NCI-H510A (cell line): ENCODE measurements around the gene UCHL3.

Source experiments
- DNase-seq: peaks from one replicate; lab custom pipeline; 2025; lab: John Stamatoyannopoulos, UW

The UCHL3 gene

GRCh38 chr13:75550159-75550567 lies 572 bp downstream of the UCHL3 start:
- DNase-seq = no peak

DNA sequence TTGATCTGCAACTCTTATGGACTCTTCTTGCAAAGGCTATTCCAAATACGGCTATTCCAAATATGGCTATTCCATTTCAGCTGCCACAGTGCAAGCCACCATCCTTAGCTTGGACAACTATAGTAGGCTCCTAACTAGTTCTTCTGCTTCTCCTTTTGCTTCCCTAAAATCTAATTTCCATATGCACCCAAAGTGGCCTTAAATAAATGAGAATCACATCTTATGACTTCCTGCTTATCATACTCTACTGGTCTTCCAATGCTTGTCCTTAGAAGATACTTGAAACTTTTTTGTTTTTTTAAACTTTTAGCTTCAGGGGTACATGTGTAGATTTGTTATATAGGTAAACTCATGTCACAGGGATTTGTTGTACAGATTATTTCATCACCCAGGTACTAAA lies 4.9 kb downstream of the UCHL3 start:
- DNase-seq = no peak

- no peak for DNase-seq
These were observed 5.4 kb downstream of the UCHL3 start for GRCh38 chr13:75554981-75555380.

- DNase-seq = no peak
These were observed 6.2 kb downstream of the UCHL3 start for GRCh38 chr13:75555836-75556235.

DNA sequence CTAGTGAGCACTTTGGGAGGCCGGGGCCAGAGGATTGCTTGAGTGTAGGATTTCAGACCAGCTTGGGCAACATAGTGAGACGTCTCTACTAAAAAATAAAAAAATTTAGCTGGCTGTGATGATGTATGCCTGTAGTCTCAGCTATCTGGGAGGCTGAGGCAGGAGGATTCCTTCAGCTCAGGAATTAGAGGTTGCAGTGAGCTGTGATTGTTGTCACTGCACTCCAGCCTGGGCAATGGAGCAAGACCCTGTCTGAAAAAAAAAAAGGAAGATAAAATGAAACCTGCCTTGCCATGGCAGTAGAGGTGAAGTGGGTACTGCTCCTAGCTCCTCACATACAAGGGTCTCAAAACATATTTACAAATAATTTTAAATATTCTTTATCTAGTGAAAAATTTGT lies 7.4 kb downstream of the UCHL3 start:
- no peak for DNase-seq

DNA sequence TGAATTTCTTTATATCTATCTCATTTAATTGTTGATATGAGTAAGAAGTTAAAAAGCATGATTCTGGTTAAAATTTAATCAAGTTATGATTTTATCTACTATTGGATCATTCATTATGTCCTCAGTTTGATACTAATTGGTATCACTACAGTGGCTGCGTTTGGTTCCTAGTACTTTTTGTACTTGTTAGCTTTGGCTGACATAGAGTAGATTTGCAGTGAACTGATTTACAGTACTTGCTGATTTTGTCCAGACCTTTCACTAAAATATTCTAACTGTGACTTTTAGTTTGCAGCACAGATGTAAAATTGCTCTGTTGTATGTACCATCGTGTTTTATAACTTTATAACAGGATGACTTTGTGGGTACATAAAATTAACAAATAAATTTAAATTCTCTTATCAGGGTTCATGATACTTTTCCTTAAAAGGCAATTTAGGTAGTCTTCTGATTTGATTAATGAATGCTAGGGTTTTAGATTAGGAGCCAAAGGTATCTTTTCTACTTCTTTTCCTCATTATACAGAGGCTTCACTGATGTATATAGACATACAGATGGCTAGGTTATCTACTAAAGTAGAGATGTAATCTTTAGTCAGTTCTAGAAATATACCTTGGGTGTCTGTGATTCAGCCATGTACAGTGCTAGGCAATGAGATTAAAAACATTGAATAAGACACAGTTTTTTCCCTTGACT lies 8.7 kb downstream of the UCHL3 start:
- no peak for DNase-seq

GRCh38 chr13:75566658-75567057 lies 17.1 kb downstream of the UCHL3 start:
- no peak for DNase-seq

GRCh38 chr13:75569576-75569975 lies 20.0 kb downstream of the UCHL3 start:
- DNase-seq = no peak

GRCh38 chr13:75579529-75579928 lies 29.9 kb downstream of the UCHL3 start:
- DNase-seq = no peak

- no peak for DNase-seq
These were observed 32.5 kb downstream of the UCHL3 start for GRCh38 chr13:75581874-75582640.

DNA sequence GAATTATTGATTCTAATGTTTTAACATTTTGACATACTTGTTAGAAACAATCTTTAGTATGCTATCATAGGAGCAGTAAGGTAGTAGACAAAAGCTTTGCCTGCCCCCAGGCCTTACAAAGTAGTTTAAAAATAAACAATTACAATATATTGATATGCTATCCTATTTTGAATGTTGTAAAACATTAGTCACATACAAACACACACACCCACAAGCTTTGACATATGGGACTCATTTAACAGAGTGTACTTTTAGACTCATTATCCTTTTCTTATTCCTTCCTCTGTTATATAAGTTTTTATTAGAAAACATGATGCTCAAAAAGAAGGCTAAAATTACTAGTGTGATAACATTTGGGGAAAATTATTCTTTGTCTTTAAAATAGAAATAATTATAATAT lies 33.5 kb downstream of the UCHL3 start:
- DNase-seq = no peak

DNA sequence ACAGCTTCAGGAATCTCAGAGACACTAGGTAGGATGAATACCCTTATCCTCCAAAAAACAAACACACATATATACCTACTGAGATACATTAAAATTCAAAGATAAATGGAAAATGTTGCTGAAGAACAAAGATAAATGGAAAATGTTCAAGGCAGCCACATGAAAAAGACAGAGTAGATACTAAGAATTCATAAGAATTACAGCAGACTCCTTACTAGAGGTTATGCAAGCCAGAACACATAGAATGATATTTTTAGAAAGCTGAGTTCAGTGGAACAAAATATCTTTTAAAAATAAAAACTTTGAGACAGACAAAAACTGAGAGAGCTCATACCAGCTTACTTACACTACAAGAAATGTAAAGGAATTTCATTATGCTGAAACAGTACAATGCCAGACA lies 35.6 kb downstream of the UCHL3 start:
- DNase-seq = no peak

GRCh38 chr13:75587679-75588078 lies 38.1 kb downstream of the UCHL3 start:
- no peak for DNase-seq

DNA sequence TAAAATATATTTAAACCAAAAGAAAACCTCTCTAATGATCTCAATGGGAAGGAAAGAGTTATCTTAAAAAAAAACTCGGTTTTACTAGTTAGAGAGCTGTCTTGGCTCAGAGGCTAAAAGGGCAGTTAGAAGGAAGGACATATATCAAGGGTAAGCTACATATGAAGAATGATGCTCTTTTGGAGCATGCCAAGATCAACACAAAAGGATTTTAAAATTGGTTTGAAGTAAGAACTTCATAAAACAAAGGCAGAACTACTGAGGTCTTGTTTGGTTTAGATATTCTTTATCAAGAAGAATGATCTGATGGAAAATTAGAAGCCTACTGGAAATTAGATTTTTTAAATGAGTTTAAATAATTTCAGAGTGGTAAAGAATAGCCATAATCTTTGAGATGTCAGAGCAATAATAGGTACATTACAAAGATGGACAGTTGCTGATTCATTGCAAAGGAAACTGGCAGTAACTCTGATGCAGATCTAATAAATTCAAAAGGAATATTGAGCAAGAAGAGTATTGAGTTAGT lies 47.1 kb downstream of the UCHL3 start:
- DNase-seq = no peak

DNA sequence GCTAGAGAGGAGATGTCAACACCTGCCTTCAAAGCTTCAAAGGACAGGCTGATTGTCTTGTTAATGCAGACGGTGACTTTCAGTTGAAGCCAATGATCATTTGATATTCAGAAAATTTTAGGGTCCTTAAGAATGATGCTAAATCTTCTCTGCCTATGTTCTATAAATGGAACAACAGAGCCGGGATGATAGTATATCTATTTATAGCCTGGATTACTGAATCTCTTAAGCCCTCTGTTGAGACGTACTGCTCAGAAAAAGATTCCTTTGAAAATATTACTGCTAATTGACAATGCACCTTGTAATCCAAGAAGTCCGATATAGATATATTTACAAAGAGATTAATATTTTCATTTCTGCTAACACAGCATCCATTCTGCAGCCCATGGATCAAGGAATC lies 50.8 kb downstream of the UCHL3 start:
- no peak for DNase-seq

DNA sequence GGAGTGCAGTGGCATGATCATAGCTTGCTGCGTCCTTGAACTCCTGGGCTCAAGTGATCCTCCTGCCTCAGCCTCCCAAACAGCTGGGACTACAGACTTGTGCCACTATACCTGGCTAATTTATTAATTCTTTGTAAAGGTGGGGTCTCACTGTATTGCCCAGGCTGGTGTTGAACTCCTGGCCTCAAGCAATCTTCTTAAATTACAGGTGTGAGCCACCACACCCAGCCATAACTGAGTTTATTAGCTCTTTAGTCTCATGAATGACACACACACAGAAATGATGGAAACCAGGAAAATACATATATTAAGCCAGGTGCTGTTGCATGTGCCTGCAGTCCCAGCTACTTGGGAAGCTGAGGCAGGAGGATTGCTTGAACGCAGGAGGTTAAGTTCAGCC lies 53.4 kb downstream of the UCHL3 start:
- DNase-seq = no peak

- DNase-seq = no peak
These were observed 57.9 kb downstream of the UCHL3 start for GRCh38 chr13:75607447-75607846.

- DNase-seq = no peak
These were observed 60.9 kb downstream of the UCHL3 start for GRCh38 chr13:75610466-75610865.

- DNase-seq = no peak
These were observed 62.8 kb downstream of the UCHL3 start for GRCh38 chr13:75612354-75612753.

GRCh38 chr13:75617230-75617629 lies 67.6 kb downstream of the UCHL3 start:
- DNase-seq = no peak

GRCh38 chr13:75618308-75618707 lies 68.7 kb downstream of the UCHL3 start:
- DNase-seq = no peak

- no peak for DNase-seq
These were observed 70.4 kb downstream of the UCHL3 start for GRCh38 chr13:75620020-75620419.

DNA sequence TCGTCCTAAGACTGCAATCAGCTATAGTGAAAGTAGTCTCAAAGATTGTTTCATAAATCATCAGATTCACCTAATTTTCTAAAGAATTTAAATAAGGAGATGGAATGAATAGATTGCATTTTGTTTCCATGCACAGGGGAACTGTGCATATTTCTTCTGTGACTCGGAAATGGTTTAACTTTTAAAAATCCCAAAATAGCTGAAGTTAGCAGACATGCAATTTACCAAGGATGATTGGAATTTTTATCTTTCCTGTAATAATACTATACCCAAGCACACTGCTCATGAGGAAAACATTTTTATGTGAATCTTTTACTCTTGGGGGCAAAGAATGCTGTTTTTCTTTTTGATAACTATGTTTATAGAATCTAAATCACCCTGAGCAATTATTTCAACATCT lies 71.6 kb downstream of the UCHL3 start:
- no peak for DNase-seq

- no peak for DNase-seq
These were observed 79.2 kb downstream of the UCHL3 start for GRCh38 chr13:75628801-75629200.
